GM23338 (cell line): Measurements from ENCODE around the gene PRUNE2.

ENCODE experiments used
- CREB1 ChIP-seq: fragments of 250-450 bp; sonication (Bioruptor Pico); IDR thresholded peaks from 2 replicates; pipeline ENCODE4 v1.5.0; 2020; ENCODE audit warnings: low read depth, mild to moderate bottlenecking, moderate library complexity
- EZH2 ChIP-seq: fragments of 200-600 bp; sonication (generic); IDR thresholded peaks from one replicate; pipeline ENCODE4 v1.8.0; 2017; ENCODE audit warnings: antibody characterized with exemption, mild to moderate bottlenecking, low read depth; ENCODE audit not compliant: unreplicated experiment
- EZH2phosphoT487 ChIP-seq: fragments of 200-600 bp; sonication (generic); IDR thresholded peaks from one replicate; pipeline ENCODE4 v1.8.1; 2018; ENCODE audit warnings: antibody characterized with exemption; ENCODE audit not compliant: unreplicated experiment
- JUNB ChIP-seq: IDR thresholded peaks from one replicate; pipeline ENCODE4 v1.6.1; 2016; ENCODE audit warnings: antibody characterized with exemption; ENCODE audit not compliant: unreplicated experiment
- NANOG ChIP-seq: IDR thresholded peaks from 2 replicates; pipeline ENCODE4 v1.6.1; 2016; ENCODE audit warnings: antibody characterized with exemption, borderline replicate concordance
- POLR2AphosphoS5 ChIP-seq: IDR thresholded peaks from 2 replicates; pipeline ENCODE4 v1.6.1; 2016; ENCODE audit warnings: antibody characterized with exemption, low read depth
- STAT1 ChIP-seq: IDR thresholded peaks from one replicate; pipeline ENCODE4 v1.6.1; 2016; ENCODE audit warnings: antibody characterized with exemption; ENCODE audit not compliant: unreplicated experiment
- ZNF331 ChIP-seq: fragments of 250-450 bp; sonication (Bioruptor Pico); IDR thresholded peaks from 2 replicates; pipeline ENCODE4 v1.5.0; 2020; ENCODE audit warnings: low read depth, mild to moderate bottlenecking, moderate library complexity
- TF ChIP-seq, protein P1 (sequence below), 2 experiments: fragments of 200-600 bp in 1 of 2; sonication (generic) in 1 of 2; conservative IDR thresholded peaks; 2 replicates each; pipeline versions ENCODE4 v1.5.1 to v1.6.1; 2016 to 2017; ENCODE audit warnings: antibody characterized with exemption in 2 of 2, low read depth in 2 of 2, mild to moderate bottlenecking in 2 of 2, moderate library complexity in 1 of 2
- TF ChIP-seq, protein P2 (sequence below): IDR thresholded peaks from one replicate; pipeline ENCODE4 v1.6.1; 2018; ENCODE audit warnings: antibody characterized with exemption; ENCODE audit not compliant: unreplicated experiment
- TF ChIP-seq, protein P3 (sequence below): IDR thresholded peaks from 2 replicates; pipeline ENCODE4 v1.6.1; 2016; ENCODE audit warnings: antibody characterized with exemption
- TF ChIP-seq, protein P4 (sequence below): fragments of 250-450 bp; sonication (Bioruptor Pico); IDR thresholded peaks from 2 replicates; pipeline ENCODE4 v1.5.0; 2020; ENCODE audit warnings: mild to moderate bottlenecking, moderate library complexity

DNA sequence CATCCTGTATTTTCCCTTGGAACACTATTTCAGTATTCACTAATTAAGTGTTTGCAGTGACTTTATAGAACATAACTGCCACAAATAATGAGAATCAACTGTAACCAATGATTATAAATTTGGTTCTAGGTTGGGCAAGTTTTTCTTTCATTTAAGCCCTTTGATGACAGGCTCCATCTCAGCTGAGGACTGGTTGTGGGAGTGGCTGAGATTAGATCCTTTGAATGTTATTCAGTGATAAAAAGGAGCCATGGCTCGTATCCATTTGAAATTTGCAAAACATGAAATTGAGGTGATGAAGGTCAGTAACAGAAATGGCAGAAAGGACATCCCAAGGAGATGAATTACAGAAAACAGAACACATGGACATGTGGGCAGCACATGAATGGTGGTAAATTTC lies 279.8 kb downstream of the PRUNE2 start:
- TF ChIP-seq, protein P1, sequence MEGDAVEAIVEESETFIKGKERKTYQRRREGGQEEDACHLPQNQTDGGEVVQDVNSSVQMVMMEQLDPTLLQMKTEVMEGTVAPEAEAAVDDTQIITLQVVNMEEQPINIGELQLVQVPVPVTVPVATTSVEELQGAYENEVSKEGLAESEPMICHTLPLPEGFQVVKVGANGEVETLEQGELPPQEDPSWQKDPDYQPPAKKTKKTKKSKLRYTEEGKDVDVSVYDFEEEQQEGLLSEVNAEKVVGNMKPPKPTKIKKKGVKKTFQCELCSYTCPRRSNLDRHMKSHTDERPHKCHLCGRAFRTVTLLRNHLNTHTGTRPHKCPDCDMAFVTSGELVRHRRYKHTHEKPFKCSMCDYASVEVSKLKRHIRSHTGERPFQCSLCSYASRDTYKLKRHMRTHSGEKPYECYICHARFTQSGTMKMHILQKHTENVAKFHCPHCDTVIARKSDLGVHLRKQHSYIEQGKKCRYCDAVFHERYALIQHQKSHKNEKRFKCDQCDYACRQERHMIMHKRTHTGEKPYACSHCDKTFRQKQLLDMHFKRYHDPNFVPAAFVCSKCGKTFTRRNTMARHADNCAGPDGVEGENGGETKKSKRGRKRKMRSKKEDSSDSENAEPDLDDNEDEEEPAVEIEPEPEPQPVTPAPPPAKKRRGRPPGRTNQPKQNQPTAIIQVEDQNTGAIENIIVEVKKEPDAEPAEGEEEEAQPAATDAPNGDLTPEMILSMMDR (conservative IDR thresholded peaks at IDR 0.05; ENCODE audit: low read depth in 2 of 2), result no peak
- no peak for TF ChIP-seq EZH2
- TF ChIP-seq ZNF331 (CRISPR knock-in tag), result no peak
- TF ChIP-seq, protein P2, sequence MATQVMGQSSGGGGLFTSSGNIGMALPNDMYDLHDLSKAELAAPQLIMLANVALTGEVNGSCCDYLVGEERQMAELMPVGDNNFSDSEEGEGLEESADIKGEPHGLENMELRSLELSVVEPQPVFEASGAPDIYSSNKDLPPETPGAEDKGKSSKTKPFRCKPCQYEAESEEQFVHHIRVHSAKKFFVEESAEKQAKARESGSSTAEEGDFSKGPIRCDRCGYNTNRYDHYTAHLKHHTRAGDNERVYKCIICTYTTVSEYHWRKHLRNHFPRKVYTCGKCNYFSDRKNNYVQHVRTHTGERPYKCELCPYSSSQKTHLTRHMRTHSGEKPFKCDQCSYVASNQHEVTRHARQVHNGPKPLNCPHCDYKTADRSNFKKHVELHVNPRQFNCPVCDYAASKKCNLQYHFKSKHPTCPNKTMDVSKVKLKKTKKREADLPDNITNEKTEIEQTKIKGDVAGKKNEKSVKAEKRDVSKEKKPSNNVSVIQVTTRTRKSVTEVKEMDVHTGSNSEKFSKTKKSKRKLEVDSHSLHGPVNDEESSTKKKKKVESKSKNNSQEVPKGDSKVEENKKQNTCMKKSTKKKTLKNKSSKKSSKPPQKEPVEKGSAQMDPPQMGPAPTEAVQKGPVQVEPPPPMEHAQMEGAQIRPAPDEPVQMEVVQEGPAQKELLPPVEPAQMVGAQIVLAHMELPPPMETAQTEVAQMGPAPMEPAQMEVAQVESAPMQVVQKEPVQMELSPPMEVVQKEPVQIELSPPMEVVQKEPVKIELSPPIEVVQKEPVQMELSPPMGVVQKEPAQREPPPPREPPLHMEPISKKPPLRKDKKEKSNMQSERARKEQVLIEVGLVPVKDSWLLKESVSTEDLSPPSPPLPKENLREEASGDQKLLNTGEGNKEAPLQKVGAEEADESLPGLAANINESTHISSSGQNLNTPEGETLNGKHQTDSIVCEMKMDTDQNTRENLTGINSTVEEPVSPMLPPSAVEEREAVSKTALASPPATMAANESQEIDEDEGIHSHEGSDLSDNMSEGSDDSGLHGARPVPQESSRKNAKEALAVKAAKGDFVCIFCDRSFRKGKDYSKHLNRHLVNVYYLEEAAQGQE, result no peak
- TF ChIP-seq, protein P3, sequence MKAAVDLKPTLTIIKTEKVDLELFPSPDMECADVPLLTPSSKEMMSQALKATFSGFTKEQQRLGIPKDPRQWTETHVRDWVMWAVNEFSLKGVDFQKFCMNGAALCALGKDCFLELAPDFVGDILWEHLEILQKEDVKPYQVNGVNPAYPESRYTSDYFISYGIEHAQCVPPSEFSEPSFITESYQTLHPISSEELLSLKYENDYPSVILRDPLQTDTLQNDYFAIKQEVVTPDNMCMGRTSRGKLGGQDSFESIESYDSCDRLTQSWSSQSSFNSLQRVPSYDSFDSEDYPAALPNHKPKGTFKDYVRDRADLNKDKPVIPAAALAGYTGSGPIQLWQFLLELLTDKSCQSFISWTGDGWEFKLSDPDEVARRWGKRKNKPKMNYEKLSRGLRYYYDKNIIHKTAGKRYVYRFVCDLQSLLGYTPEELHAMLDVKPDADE, result no peak
- TF ChIP-seq POLR2AphosphoS5, result no peak
- no peak for TF ChIP-seq EZH2phosphoT487
- TF ChIP-seq, protein P4, sequence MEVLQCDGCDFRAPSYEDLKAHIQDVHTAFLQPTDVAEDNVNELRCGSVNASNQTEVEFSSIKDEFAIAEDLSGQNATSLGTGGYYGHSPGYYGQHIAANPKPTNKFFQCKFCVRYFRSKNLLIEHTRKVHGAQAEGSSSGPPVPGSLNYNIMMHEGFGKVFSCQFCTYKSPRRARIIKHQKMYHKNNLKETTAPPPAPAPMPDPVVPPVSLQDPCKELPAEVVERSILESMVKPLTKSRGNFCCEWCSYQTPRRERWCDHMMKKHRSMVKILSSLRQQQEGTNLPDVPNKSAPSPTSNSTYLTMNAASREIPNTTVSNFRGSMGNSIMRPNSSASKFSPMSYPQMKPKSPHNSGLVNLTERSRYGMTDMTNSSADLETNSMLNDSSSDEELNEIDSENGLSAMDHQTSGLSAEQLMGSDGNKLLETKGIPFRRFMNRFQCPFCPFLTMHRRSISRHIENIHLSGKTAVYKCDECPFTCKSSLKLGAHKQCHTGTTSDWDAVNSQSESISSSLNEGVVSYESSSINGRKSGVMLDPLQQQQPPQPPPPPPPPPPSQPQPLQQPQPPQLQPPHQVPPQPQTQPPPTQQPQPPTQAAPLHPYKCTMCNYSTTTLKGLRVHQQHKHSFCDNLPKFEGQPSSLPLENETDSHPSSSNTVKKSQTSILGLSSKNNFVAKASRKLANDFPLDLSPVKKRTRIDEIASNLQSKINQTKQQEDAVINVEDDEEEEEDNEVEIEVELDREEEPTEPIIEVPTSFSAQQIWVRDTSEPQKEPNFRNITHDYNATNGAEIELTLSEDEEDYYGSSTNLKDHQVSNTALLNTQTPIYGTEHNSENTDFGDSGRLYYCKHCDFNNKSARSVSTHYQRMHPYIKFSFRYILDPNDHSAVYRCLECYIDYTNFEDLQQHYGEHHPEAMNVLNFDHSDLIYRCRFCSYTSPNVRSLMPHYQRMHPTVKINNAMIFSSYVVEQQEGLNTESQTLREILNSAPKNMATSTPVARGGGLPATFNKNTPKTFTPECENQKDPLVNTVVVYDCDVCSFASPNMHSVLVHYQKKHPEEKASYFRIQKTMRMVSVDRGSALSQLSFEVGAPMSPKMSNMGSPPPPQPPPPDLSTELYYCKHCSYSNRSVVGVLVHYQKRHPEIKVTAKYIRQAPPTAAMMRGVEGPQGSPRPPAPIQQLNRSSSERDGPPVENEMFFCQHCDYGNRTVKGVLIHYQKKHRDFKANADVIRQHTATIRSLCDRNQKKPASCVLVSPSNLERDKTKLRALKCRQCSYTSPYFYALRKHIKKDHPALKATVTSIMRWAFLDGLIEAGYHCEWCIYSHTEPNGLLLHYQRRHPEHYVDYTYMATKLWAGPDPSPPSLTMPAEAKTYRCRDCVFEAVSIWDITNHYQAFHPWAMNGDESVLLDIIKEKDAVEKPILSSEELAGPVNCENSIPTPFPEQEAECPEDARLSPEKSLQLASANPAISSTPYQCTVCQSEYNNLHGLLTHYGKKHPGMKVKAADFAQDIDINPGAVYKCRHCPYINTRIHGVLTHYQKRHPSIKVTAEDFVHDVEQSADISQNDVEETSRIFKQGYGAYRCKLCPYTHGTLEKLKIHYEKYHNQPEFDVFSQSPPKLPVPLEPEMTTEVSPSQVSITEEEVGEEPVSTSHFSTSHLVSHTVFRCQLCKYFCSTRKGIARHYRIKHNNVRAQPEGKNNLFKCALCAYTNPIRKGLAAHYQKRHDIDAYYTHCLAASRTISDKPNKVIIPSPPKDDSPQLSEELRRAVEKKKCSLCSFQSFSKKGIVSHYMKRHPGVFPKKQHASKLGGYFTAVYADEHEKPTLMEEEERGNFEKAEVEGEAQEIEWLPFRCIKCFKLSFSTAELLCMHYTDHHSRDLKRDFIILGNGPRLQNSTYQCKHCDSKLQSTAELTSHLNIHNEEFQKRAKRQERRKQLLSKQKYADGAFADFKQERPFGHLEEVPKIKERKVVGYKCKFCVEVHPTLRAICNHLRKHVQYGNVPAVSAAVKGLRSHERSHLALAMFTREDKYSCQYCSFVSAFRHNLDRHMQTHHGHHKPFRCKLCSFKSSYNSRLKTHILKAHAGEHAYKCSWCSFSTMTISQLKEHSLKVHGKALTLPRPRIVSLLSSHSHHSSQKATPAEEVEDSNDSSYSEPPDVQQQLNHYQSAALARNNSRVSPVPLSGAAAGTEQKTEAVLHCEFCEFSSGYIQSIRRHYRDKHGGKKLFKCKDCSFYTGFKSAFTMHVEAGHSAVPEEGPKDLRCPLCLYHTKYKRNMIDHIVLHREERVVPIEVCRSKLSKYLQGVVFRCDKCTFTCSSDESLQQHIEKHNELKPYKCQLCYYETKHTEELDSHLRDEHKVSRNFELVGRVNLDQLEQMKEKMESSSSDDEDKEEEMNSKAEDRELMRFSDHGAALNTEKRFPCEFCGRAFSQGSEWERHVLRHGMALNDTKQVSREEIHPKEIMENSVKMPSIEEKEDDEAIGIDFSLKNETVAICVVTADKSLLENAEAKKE (CRISPR knock-in tag), result no peak
- TF ChIP-seq STAT1, result no peak
- TF ChIP-seq NANOG, result no peak
- no peak for TF ChIP-seq CREB1 (CRISPR knock-in tag)
- no peak for TF ChIP-seq JUNB
